NCI-H2227 treated with DMSO at 0.1 percent for 48 hours (cell line): ENCODE measurements around the gene MRPS17.

Experiments used
- DNase-seq: peaks from one replicate; lab custom pipeline; 2025; lab: John Stamatoyannopoulos, UW

MRPS17 gene

DNA sequence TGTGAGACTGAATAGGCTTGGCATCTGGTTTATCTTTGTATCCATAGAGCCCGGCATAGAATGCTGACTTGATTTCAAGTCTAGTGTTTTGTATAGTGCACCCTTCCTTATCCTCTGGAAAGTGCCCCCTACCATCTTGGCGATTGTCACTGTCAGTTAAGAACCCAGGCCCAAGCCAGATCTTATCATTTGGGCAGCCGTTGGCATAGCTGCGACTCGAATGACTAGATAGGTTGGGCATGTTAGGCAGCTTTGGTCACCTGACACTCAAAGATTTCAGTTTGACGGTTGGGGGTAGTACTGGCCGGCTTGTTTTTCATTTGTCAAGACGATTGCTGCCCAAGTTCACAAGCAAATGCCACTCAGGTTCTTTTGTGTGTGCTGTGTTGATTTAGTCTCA is 19.3 kb downstream of the MRPS17 start:
- no peak for DNase-seq

DNA sequence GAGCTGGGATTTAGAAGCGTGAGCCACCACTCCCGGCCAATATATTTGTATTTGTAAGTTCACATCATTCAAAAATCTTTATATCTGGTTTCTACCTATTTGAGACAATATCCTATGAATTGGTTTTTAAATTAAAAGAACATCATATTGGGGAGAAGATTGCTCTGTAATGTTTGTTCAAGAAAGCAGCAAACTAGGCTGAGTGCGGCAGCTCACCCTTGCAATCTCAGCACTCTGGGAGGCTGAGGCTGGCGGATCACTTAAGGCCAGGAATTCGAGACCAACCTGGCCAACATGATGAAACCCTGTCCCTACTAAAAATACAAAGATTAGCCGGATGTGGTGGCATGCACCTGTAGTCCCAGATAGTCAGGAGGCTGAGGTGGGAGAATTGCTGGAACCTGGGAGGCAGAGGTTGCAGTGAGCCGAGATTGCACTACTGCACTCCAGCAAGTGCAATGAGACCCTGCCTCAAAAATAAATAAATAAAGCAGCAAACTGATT is 22.1 kb downstream of the MRPS17 start:
- DNase-seq = no peak

DNA sequence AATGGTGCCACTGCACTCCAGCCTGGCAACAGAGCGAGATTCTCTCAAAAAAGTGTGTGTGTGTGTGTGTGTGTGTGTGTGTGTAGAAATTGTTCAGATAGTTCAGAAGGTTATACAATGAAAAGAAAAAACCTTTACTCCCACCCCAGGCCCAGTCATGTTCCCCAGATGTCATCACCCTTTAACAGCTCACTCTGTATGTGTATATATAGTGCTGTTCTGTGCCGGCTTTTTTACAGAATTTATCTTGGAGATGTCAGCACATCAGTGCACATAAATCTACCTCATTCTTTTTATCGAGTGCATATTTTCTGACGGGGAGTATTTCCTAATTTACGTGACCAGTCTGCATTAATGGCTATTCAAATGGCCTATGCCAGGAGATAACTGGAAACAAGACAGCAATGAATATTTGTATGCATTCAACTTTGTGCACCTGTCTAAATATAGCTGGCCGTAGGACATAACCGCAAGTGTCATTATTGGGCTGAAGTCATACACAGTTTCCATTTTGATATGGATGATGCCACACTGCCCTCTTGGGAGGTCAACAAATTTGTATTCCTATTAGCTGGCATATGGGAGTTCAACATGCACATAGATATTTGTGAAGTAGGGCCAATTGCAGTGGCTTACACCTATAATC is 24.4 kb downstream of the MRPS17 start:
- DNase-seq = no peak

DNA sequence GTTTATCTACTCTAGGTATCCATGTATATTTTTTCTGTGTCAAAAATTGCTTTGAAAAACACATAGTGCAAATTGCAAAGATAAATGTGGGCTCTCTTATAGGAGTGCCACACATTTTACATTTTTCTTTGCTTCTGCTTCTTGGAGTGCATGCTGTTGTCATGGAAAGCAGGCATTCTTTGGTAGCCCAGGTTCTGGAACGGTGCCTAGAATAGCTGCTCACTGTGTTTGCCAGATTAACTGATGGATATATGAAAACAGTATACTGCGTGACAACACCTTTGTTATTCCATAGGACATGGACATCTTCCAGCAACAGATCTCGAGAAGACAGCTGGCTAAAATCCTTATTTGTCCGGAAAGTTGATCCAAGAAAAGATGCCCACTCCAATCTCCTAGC is 26.2 kb downstream of the MRPS17 start:
- no peak for DNase-seq

DNA sequence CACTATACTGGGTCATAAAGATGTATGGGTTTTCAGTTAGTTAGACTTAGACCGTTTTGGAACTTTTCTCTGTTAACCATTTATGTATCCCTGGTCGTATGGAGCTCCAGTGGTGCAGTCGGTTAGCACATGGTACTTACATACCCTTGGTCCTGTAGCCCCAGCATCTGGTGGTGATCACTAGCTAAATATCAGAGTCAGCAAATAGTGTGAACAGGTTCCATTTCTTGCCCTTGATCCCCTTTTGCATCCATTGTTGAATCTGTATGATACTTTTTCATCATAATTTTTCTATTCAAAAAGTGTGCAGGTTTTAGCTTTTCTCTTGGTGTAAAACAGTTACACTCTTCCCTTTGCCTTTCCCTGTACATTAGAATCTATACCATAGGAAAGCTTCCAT is 28.6 kb downstream of the MRPS17 start:
- DNase-seq = no peak

DNA sequence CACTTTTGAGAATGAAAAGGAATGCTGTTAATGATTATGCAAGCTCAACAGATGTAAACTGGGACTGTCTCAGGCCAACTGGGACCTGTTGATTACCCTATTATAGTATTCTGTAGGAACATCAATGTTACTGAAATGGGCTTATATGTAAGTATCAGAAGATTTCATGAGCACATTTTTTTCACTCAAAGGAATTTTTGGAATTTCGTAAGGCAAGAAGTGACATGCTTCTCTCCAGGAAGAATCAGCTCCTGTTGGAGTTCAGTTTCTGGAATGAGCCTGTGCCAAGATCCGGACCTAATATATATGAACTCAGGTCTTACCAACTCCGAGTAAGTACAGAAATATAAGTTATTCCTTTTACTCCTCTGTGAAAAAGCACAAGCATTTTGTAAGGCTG is 31.9 kb downstream of the MRPS17 start:
- no peak for DNase-seq

DNA sequence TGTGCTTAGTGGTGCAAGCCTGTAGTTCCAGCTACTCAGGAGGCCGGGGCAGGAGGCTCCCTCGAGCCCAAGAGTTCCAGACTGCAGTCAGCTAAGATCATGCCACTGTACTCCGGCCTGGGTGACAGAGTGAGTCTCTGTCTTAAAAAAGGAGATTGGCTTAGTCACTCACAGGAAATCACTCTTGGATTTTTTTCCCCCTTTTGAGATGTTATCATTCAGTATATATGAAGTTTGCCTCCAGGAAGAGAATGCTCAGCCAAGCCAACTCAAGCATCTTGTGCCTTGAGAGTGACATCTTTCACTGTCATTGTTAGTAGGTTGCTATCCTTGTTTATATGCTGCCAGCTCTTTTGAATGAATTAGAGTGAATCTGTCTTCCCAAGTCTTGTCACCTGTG is 40.7 kb downstream of the MRPS17 start:
- DNase-seq = no peak

DNA sequence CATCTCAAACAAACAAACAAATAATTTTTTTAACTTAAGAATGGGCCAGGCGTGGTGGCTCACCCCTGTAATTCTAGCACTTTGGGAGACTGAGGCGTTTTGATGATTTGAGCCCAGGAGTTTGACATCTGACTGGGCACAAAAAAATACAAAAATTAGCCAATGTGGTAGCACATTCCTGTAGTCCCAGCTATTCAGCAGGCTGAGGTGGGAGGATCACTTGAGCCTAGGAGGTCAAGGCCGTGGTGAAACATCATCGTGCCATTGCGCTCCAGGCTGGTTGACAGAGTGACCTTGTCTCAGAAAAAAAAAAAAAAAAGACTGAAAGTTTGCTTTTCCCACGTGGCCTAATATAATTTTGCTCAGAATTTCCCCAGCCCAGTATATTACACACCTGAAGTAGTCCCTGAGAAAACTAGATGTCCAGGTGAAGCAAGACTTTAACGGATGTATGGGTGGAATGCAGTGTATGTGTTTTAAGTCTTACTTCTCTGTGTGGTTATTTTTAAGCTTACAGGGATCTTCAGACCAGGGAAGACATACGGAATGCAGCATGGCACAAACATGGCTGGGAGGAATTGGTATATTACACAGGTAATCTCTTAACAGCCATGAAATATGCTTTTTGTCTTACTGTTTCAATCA is 45.3 kb downstream of the MRPS17 start:
- DNase-seq = no peak

DNA sequence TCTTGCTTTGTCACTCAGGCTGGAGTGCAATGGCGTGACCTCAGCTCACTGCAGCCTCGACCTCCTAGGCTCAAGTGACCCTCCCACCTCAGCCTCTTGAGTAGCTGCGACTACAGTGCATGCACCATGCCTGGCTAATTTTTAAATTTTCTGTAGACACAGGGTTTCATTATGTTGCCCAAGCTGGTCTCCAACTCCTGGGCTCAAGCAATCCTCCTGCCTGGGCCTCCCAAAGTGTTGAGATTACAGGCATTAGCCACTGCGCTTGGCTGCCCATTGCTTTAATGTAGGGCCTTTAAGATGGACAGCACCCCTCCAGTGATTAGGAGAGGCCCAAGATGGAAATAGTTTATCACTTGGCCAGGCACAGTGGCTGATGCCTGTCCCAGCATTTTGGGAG is 52.1 kb downstream of the MRPS17 start:
- no peak for DNase-seq
